ENCODE measurements around the gene PITHD1.
"Not testable (repeated sequence)": the region's sequence is repeated elsewhere in the genome, so short reads cannot be mapped to it uniquely, and the experiment has no call there.

The PITHD1 gene

GRCh38 chr1:23774174-23774880, 3.9 kb upstream of the PITHD1 start:
- no peak for DNase-seq

GRCh38 chr1:23776217-23776616, 2.0 kb upstream of the PITHD1 start:
- no peak for DNase-seq

- DNase-seq = no peak
These were observed 1.7 kb downstream of the PITHD1 start for GRCh38 chr1:23779826-23780371.

GRCh38 chr1:23783141-23783540, 4.9 kb downstream of the PITHD1 start:
- not testable (repeated sequence) for DNase-seq

- no peak for DNase-seq
These were observed 6.6 kb downstream of the PITHD1 start for GRCh38 chr1:23784846-23785245.

- DNase-seq = no peak
These were observed 9.5 kb downstream of the PITHD1 start for GRCh38 chr1:23787701-23788100.

GRCh38 chr1:23788695-23789094, 10.5 kb downstream of the PITHD1 start:
- no peak for DNase-seq

GRCh38 chr1:23790696-23791515, 12.7 kb downstream of the PITHD1 start, which contains the start of gene LYPLA2:
Gene LYPLA2 (plus strand): TSS chr1:23791145. CDS start chr1:23792683, 1,538 bp downstream.
- peak; percentile 97 for DNase-seq

GRCh38 chr1:23791516-23792047, 13.4 kb downstream of the PITHD1 start:
- DNase-seq = peak; percentile 40

GRCh38 chr1:23792151-23792945, 14.1 kb downstream of the PITHD1 start:
- DNase-seq = no peak

GRCh38 chr1:23793018-23793781, 15.0 kb downstream of the PITHD1 start:
- DNase-seq = no peak

- DNase-seq = no peak
These were observed 15.9 kb downstream of the PITHD1 start for GRCh38 chr1:23793861-23794731.

- DNase-seq = not testable (repeated sequence)
These were observed 16.5 kb downstream of the PITHD1 start for GRCh38 chr1:23794732-23795182.

GRCh38 chr1:23795676-23796465, 17.7 kb downstream of the PITHD1 start:
- DNase-seq = no peak

- no peak for DNase-seq
These were observed 18.5 kb downstream of the PITHD1 start for GRCh38 chr1:23796466-23797271.

GRCh38 chr1:23797478-23798448, 19.5 kb downstream of the PITHD1 start:
- no peak for DNase-seq

- no peak for DNase-seq
These were observed 20.5 kb downstream of the PITHD1 start for GRCh38 chr1:23798662-23799142.

GRCh38 chr1:23799255-23799569, 21.0 kb downstream of the PITHD1 start:
- DNase-seq = no peak
